K562 (cell line): ENCODE data around the gene CPA2. TPM values are rescaled to one million over a fixed set of nuclear protein-coding genes. Genes with fewer than 3 reads are reported as not detected.

Experiments
- ATAC-seq: fragments of 200-7000 bp; cut with Tn5 transposase; 3 replicates; pipeline ENCODE4 v1.9.1; 2020; ENCODE audit warnings: moderate library complexity
- BruUV-seq: library from RNA; stranded (reverse); fragments of 400-500 nt; replicated peaks from 2 replicates; lab custom pipeline; 2021; lab: Mats Ljungman, UMichigan
- CTCF ChIA-PET: fragments of 300-600 bp; formaldehyde crosslinking; extraction: SDS; loops from one replicate; lab custom pipeline; 2021; ENCODE audit warnings: low intra/inter-chr PET ratio; lab: Yijun Ruan, JAX
- POLR2A ChIA-PET: fragments of 300-600, 350-650 bp; sonication (Branson Sonifier 250); formaldehyde crosslinking; extraction: SDS; loops from one replicate; lab custom pipeline; 2021; ENCODE audit warnings: antibody characterized with exemption, inconsistent platforms; lab: Yijun Ruan, JAX
- DNase-seq, 4 experiments: peaks; one replicate each; pipeline versions ENCODE4 v3.0.0 to v3.0.0-alpha.2; 2011 to 2018; ENCODE audit warnings: low spot score in 3 of 4, mixed read lengths in 3 of 4; ENCODE audit errors: extremely low read depth in 1 of 4
- FAIRE-seq: peaks from 2 replicates; lab custom pipeline; 2011; peaks lifted over from hg19 to GRCh38; lab: Jason Lieb, UNC
- H2AFZ ChIP-seq: 2 replicates; pipeline ENCODE4 v1.6.0; 2011; ENCODE audit warnings: low read depth, low read length, control low read depth, inconsistent platforms
- H3K27ac ChIP-seq: fragments of 200-600 bp; 3 replicates; pipeline ENCODE4 v1.8.0; 2011; ENCODE audit warnings: low read depth, mild to moderate bottlenecking, control low read depth, inconsistent platforms, low read length, moderate library complexity, mixed read lengths; ENCODE audit errors: extremely low read depth
- H3K27me3 ChIP-seq, 2 experiments: fragments of 300-600 bp in 1 of 2; 2 replicates in 1 of 2; 3 replicates in 1 of 2; pipeline versions ENCODE4 v1.6.0 to v1.8.0; 2011; ENCODE audit warnings: inconsistent platforms in 2 of 2, low read length in 2 of 2, mild to moderate bottlenecking in 1 of 2, mixed read lengths in 1 of 2, moderate library complexity in 1 of 2; ENCODE audit not compliant: control insufficient read depth in 2 of 2, insufficient read depth in 2 of 2
- H3K36me3 ChIP-seq: fragments of 300-600 bp; 3 replicates; pipeline ENCODE4 v1.8.0; 2011; ENCODE audit warnings: mild to moderate bottlenecking, low read length, inconsistent platforms; ENCODE audit not compliant: control insufficient read depth, insufficient read depth
- H3K4me1 ChIP-seq, 2 experiments: fragments of 200-600 bp in 1 of 2; replicated peaks in 1 of 2; 2 replicates in 1 of 2; 3 replicates in 1 of 2; pipeline versions ENCODE4 v1.5.1 to v1.8.0; 2011; ENCODE audit warnings: inconsistent platforms in 2 of 2, low read length in 2 of 2, mild to moderate bottlenecking in 1 of 2, mixed read lengths in 1 of 2, moderate library complexity in 1 of 2; ENCODE audit not compliant: control insufficient read depth in 2 of 2, insufficient read depth in 2 of 2
- H3K4me2 ChIP-seq: 2 replicates; pipeline ENCODE4 v1.6.1; 2011; ENCODE audit warnings: low read length, control low read depth, inconsistent platforms, mixed read lengths; ENCODE audit not compliant: insufficient read depth
- H3K4me3 ChIP-seq: fragments of 200-600 bp; sonication (generic), shearing (Covaris generic); 2 replicates; pipeline ENCODE4 v1.5.1; 2016; ENCODE audit warnings: control low read depth, inconsistent platforms
- H3K79me2 ChIP-seq: fragments of 200-600 bp; 3 replicates; pipeline ENCODE4 v1.8.0; 2011; ENCODE audit warnings: low read length, inconsistent platforms; ENCODE audit not compliant: control insufficient read depth, insufficient read depth
- H3K9ac ChIP-seq, 2 experiments: 2 replicates each; pipeline versions ENCODE4 v1.6.0 to v1.6.1; 2011; ENCODE audit warnings: low read depth in 2 of 2, low read length in 2 of 2, control low read depth in 1 of 2, inconsistent platforms in 1 of 2, mild to moderate bottlenecking in 1 of 2, mixed read lengths in 1 of 2; ENCODE audit not compliant: insufficient read depth in 1 of 2
- H3K9me1 ChIP-seq: one replicate; pipeline ENCODE4 v1.6.0; 2011; ENCODE audit warnings: inconsistent platforms, mild to moderate bottlenecking, low read length, moderate library complexity; ENCODE audit not compliant: control insufficient read depth, insufficient read depth
- H3K9me3 ChIP-seq: replicated peaks from 2 replicates; pipeline ENCODE4 v1.5.1; 2011; ENCODE audit warnings: low read depth, low read length, inconsistent platforms; ENCODE audit not compliant: control insufficient read depth, insufficient read depth
- H4K20me1 ChIP-seq: replicated peaks from 2 replicates; pipeline ENCODE4 v1.6.1; 2011; ENCODE audit warnings: low read length, inconsistent platforms, mixed read lengths; ENCODE audit not compliant: control insufficient read depth, insufficient read depth
- GABPA ChIP-seq: fragments of 200-800 bp; sonication (Bioruptor generic); conservative IDR thresholded peaks from 2 replicates; pipeline ENCODE4 v1.6.1; 2016; ENCODE audit warnings: low read depth, missing genetic modification characterization, missing compliant biosample characterization
- RBBP5 ChIP-seq: fragments of 200-600 bp; sonication (generic); IDR thresholded peaks from 2 replicates; pipeline ENCODE4 v1.6.1; 2012; ENCODE audit warnings: borderline replicate concordance, mild to moderate bottlenecking, low read length, control low read depth, inconsistent platforms; ENCODE audit not compliant: insufficient read depth, poor library complexity, severe bottlenecking
- RBM39 ChIP-seq: fragments of 200-400 bp; formaldehyde crosslinking; optimal IDR thresholded peaks from 2 replicates; pipeline ENCODE3; 2018; ENCODE audit warnings: low read depth, low read length
- SP1 ChIP-seq: sonication (generic); formaldehyde crosslinking; IDR thresholded peaks from 2 replicates; pipeline ENCODE4 v1.8.1; 2022; ENCODE audit warnings: mild to moderate bottlenecking, missing genetic modification reagents
- TCF7L2 ChIP-seq: fragments of 150-350 bp; IDR thresholded peaks from 2 replicates; pipeline ENCODE4 v1.6.1; 2016; ENCODE audit warnings: low read depth, mild to moderate bottlenecking, low read length, moderate library complexity
- ZBTB7A ChIP-seq: IDR thresholded peaks from 2 replicates; pipeline ENCODE4 v1.6.1; 2011; ENCODE audit warnings: low read depth, mild to moderate bottlenecking, low read length, moderate library complexity, borderline replicate concordance; ENCODE audit not compliant: control insufficient read depth
- ZNF263 ChIP-seq: sonication (generic); formaldehyde crosslinking; IDR thresholded peaks from 2 replicates; pipeline ENCODE4 v1.8.0; 2022; ENCODE audit warnings: mild to moderate bottlenecking, missing genetic modification reagents, borderline replicate concordance
- ZNF655 ChIP-seq: fragments of 250-450 bp; sonication (Bioruptor Pico); IDR thresholded peaks from 2 replicates; pipeline ENCODE4 v1.5.0; 2021
- WGBS: fragments of 100-300 bp; shearing (Covaris generic); methylation state at CpG from one replicate; pipeline ENCODE4 v1.1.6; 2016; ENCODE audit warnings: low coverage, mixed read lengths; ENCODE audit not compliant: insufficient coverage; ENCODE audit errors: missing lambda C conversion rate; 5-methylcytosine and 5-hydroxymethylcytosine counted together
- in situ Hi-C: fragments of 300-500 bp; cut with MboI; formaldehyde crosslinking; loops from 4 replicates; pipeline ENCODE4 v1.15.0; 2018; ENCODE audit warnings: inconsistent platforms, mixed read lengths
- intact Hi-C: fragments of 100-400 bp; cut with micrococcal nuclease; formaldehyde crosslinking; loops from 2 replicates; pipeline ENCODE4 v1.14.2; 2022
- polyA plus RNA-seq, 8 experiments: library from polyadenylated mRNA; depleted of rRNA in 4 of 8; stranded (reverse) in 5 of 8; unstranded in 3 of 8; fragments of >200 nt; fragmentation: Nextera tagmentation in 2 of 8; fragmentation: Illumina TruSeq in 1 of 8; extraction: Ambion mirVana in 2 of 8; extraction: Trizol in 1 of 8; gene quantifications; 2 replicates each; pipeline versions ENCODE4 v1.2.1 to v1.2.3, GENCODE V29; 2011 to 2014; ENCODE audit warnings: inconsistent platforms in 1 of 8, missing spikeins in 1 of 8
- total RNA-seq, 7 experiments: library from RNA; depleted of rRNA in 6 of 7; stranded (reverse); fragments of >200 nt in 6 of 7; fragmentation: Illumina TruSeq in 2 of 7; extraction: Trizol in 2 of 7; gene quantifications; 2 replicates each; pipeline versions ENCODE4 v1.2.1 to v1.2.3, GENCODE V29; 2011 to 2021; ENCODE audit warnings: low replicate concordance in 1 of 7

Gene CPA2
- total and polyA plus RNA-seq, 9 of the 15 experiments (the other 6 are each of a cell fraction or from before 2014, with no cell fraction given): 0.04 to 0.84 (median 0.09) TPM; not detected in 4

DNA sequence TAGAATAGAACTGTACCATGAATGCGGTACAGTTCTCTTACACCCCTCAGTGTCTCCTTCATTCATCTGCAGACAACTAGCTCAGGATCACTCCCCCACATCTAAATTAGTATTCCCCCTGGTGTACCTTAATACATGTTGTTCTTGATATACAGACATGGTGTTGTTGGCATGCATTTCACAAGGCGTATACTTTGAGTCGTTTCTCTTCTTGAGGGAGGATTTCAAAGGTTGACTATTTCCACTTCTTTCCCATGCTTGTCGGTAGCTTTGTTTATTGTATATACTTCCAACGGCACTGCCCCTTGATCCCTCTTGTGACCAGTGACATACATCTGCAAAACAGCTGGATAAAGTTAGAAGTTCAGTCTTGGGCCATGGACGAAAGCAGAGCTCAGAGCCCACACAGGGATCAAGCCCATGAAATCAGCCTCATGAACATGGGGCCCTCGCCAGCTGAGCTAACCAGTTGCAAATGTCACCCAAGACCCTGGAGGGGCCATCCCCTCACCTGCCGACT is 34.9 kb downstream of the CPA2 start:
- Histone ChIP-seq H3K9me3 (no peaks in the 10 kb centered on the region), H3K9ac (0 out of 4 replicates have a peak overlapping the region, but pooled peaks of 1 of the 2 experiments have one; percentile 3), H3K4me2 (no peak overlapping the region), H3K36me3 (no peaks in the 10 kb centered on the region), H3K4me3 (no peak overlapping the region), H3K79me2 (no peaks in the 10 kb centered on the region), H3K27me3 (peaks cover 77 to 83% of the 10 kb centered on the region in 2 experiments), H3K27ac (no peak overlapping the region), H3K9me1 (no peaks in the 10 kb centered on the region), H2AFZ (no peak overlapping the region), H3K4me1 (no peaks in the 10 kb centered on the region), H4K20me1 (no peaks in the 10 kb centered on the region)
- DNase-seq (no peak), ATAC-seq (no peak), FAIRE-seq (no peak)
- 1% methylated on average over 8 of the region's 8 CpGs for WGBS
- TF ChIP-seq ZBTB7A: no peak
- TF ChIP-seq GABPA (tag): no peak
- no peak for TF ChIP-seq RBBP5
- no peak for TF ChIP-seq ZNF655 (CRISPR knock-in tag)
- TF ChIP-seq RBM39: no peak
- TF ChIP-seq TCF7L2: no peak
- no peak for TF ChIP-seq ZNF263 (CRISPR knock-in tag)
- no peak for TF ChIP-seq SP1
- in situ Hi-C loops (no loop called here), intact Hi-C loops (no loop called here)
- BruUV-seq: no TSS peak
- ChIA-PET CTCF (interaction anchor here (0.6 kb wide), 1 partner anchor 81 kb away, joined by 3 read pairs; no protein-coding TSS in a partner anchor), POLR2A (interaction anchor here (1.0 kb wide), 1 partner anchor 9 kb away, joined by 5 read pairs; the partner anchor contains the start of gene CPA4)
